CD4-positive, alpha-beta T cell (primary cell): Measurements from ENCODE around the gene SPATA12. TPM values are rescaled to one million over a fixed set of nuclear protein-coding genes. Genes with fewer than 3 reads are reported as not detected.

Experiments used
- ATAC-seq: fragments of 200-7000 bp; cut with Tn5 transposase; one replicate; pipeline ENCODE4 v1.10.0; 2022; ENCODE audit warnings: mild to moderate bottlenecking; ENCODE audit not compliant: poor library complexity
- CTCF ChIA-PET: fragments of 350-600 bp; sonication (Branson Sonifier 250); formaldehyde crosslinking; loops from one replicate; lab custom pipeline; 2021; ENCODE audit warnings: antibody characterized with exemption, inconsistent platforms; lab: Charles Lee
- POLR2A ChIA-PET: fragments of 350-600 bp; sonication (Branson Sonifier 250); formaldehyde crosslinking; loops from one replicate; lab custom pipeline; 2021; ENCODE audit warnings: antibody characterized with exemption, inconsistent platforms; lab: Charles Lee
- DNase-seq, 14 experiments: peaks; one replicate each; pipeline ENCODE4 v3.0.0-alpha.2; 2013 to 2020; ENCODE audit warnings: mixed read lengths in 2 of 14
- H3K27ac ChIP-seq, 2 donors: one replicate each; pipeline versions ENCODE4 v1.5.1 to v1.7.0; 2013; ENCODE audit warnings: low read length in 2 of 2, low read depth in 1 of 2, mild to moderate bottlenecking in 1 of 2
- H3K27me3 ChIP-seq, 2 experiments: 1 replicate in 1 of 2; 2 replicates in 1 of 2; pipeline versions ENCODE4 v1.6.1 to v1.7.0; 2013; ENCODE audit warnings: low read length in 2 of 2, control low read depth in 1 of 2, mild to moderate bottlenecking in 1 of 2, moderate library complexity in 1 of 2; ENCODE audit not compliant: insufficient read depth in 2 of 2, control insufficient read depth in 1 of 2
- H3K36me3 ChIP-seq: one replicate; pipeline ENCODE4 v1.6.1; 2013; ENCODE audit warnings: low read length, control low read depth; ENCODE audit not compliant: insufficient read depth
- H3K4me1 ChIP-seq: one replicate; pipeline ENCODE4 v1.6.1; 2013; ENCODE audit warnings: low read length, control low read depth; ENCODE audit not compliant: insufficient read depth
- H3K4me3 ChIP-seq: one replicate; pipeline ENCODE4 v1.5.1; 2013; ENCODE audit warnings: mild to moderate bottlenecking, low read length, moderate library complexity
- H3K9me3 ChIP-seq, 2 experiments: 1 replicate in 1 of 2; 2 replicates in 1 of 2; pipeline versions ENCODE4 v1.6.1 to v1.7.0; 2013; ENCODE audit warnings: low read length in 2 of 2, mild to moderate bottlenecking in 2 of 2, control low read depth in 1 of 2, moderate library complexity in 1 of 2; ENCODE audit not compliant: control insufficient read depth in 1 of 2, insufficient read depth in 1 of 2
- H3K27ac Mint-ChIP-seq: one replicate; pipeline ENCODE4 v1.8.0; 2020; ENCODE audit warnings: mixed read lengths
- H3K27me3 Mint-ChIP-seq: one replicate; pipeline ENCODE4 v1.8.0; 2021; ENCODE audit warnings: mixed read lengths
- H3K36me3 Mint-ChIP-seq: one replicate; pipeline ENCODE4 v1.8.0; 2021; ENCODE audit warnings: low read depth, mixed read lengths
- H3K4me1 Mint-ChIP-seq: one replicate; pipeline ENCODE4 v1.8.0; 2021; ENCODE audit warnings: low read depth, mixed read lengths
- H3K4me3 Mint-ChIP-seq: one replicate; pipeline ENCODE4 v1.8.0; 2020; ENCODE audit warnings: mild to moderate bottlenecking, mixed read lengths
- H3K9me3 Mint-ChIP-seq: one replicate; pipeline ENCODE4 v1.8.0; 2020; ENCODE audit warnings: mixed read lengths
- CTCF ChIP-seq: fragments of 200-600 bp; IDR thresholded peaks from one replicate; pipeline ENCODE4 v1.8.0; 2022; ENCODE audit warnings: antibody characterized with exemption, mild to moderate bottlenecking
- intact Hi-C, 2 experiments: fragments of 100-400 bp; cut with DNase I in 1 of 2; cut with micrococcal nuclease in 1 of 2; formaldehyde crosslinking; loops; one replicate each; pipeline versions ENCODE4 v1.15.1 to v1.9.0; 2023 to 2025; cut with DNase I, micrococcal nuclease
- total RNA-seq, 174 experiments: library from RNA in 2 of 174; stranded (reverse) in 2 of 174; gene quantifications; one replicate each; pipeline ENCODE4 v1.2.3 and lab custom pipeline; 2021 to 2026

Gene SPATA12
- total RNA-seq, 2 experiments from 2014 or later, result not detected

GRCh38 chr3:57018246-57018645 lies 42.2 kb upstream of the SPATA12 start:
- Histone ChIP-seq H3K27ac (no peak overlapping the region), H3K4me1 (no peaks in the 10 kb centered on the region), H3K27me3 (peaks cover 2 to 7% of the 10 kb centered on the region in 2 experiments), H3K4me3 (no peak overlapping the region), H3K36me3 (no peaks in the 10 kb centered on the region), H3K9me3 (no peaks in the 10 kb centered on the region)
- H3K4me1 Mint-ChIP-seq, result no peaks in the 10 kb centered on the region
- no peaks in the 10 kb centered on the region for H3K36me3 Mint-ChIP-seq
- ChIA-PET CTCF (no interaction called here), POLR2A (no interaction called here)
- no peak overlapping the region for H3K4me3 Mint-ChIP-seq
- H3K27me3 Mint-ChIP-seq, result peaks cover 12% of the 10 kb centered on the region
- TF ChIP-seq CTCF, result no peak
- no peak for DNase-seq
- no peak for ATAC-seq
- intact Hi-C loops, result no loop called here
- no peaks in the 10 kb centered on the region for H3K9me3 Mint-ChIP-seq
- H3K27ac Mint-ChIP-seq, result no peak overlapping the region

GRCh38 chr3:57019057-57019456 lies 41.4 kb upstream of the SPATA12 start:
- Histone ChIP-seq H3K4me1 (no peaks in the 10 kb centered on the region), H3K4me3 (no peak overlapping the region), H3K9me3 (no peaks in the 10 kb centered on the region), H3K36me3 (no peaks in the 10 kb centered on the region), H3K27ac (no peak overlapping the region), H3K27me3 (peaks cover 2 to 7% of the 10 kb centered on the region in 2 experiments)
- TF ChIP-seq CTCF, result no peak
- CTCF ChIA-PET, result no interaction called here
- ATAC-seq, result no peak
- intact Hi-C loops, result no loop called here
- no peak overlapping the region for H3K4me3 Mint-ChIP-seq
- no peaks in the 10 kb centered on the region for H3K36me3 Mint-ChIP-seq
- H3K27me3 Mint-ChIP-seq, result peaks cover 12% of the 10 kb centered on the region
- DNase-seq, result no peak
- no peaks in the 10 kb centered on the region for H3K4me1 Mint-ChIP-seq
- POLR2A ChIA-PET, result no interaction called here
- no peak overlapping the region for H3K27ac Mint-ChIP-seq
- H3K9me3 Mint-ChIP-seq, result no peaks in the 10 kb centered on the region

GRCh38 chr3:57025237-57025636 lies 35.2 kb upstream of the SPATA12 start:
- no peaks in the 10 kb centered on the region for H3K36me3 Mint-ChIP-seq
- no peak for TF ChIP-seq CTCF
- no peaks in the 10 kb centered on the region for H3K27me3 ChIP-seq
- no peaks in the 10 kb centered on the region for H3K36me3 ChIP-seq
- no peak overlapping the region for H3K27ac ChIP-seq
- no peak for ATAC-seq
- H3K9me3 ChIP-seq, result no peaks in the 10 kb centered on the region
- H3K27me3 Mint-ChIP-seq, result no peaks in the 10 kb centered on the region
- no peaks in the 10 kb centered on the region for H3K9me3 Mint-ChIP-seq
- H3K4me1 Mint-ChIP-seq, result no peaks in the 10 kb centered on the region
- H3K4me3 Mint-ChIP-seq, result no peak overlapping the region
- ChIA-PET POLR2A (no interaction called here), CTCF (no interaction called here)
- DNase-seq, result no peak
- no peaks in the 10 kb centered on the region for H3K4me1 ChIP-seq
- intact Hi-C loops, result no loop called here
- H3K4me3 ChIP-seq, result no peak overlapping the region
- no peak overlapping the region for H3K27ac Mint-ChIP-seq
